Mucosa of descending colon (tissue), 3 donors: ENCODE data around the gene FRAS1. TPM values are rescaled to one million over a fixed set of nuclear protein-coding genes. Genes with fewer than 3 reads are reported as not detected.

Experiments used
- ATAC-seq: fragments of 200-7000 bp; cut with Tn5 transposase; one replicate; pipeline ENCODE4 v1.9.1; 2020; ENCODE audit warnings: mild to moderate bottlenecking, moderate library complexity
- DNase-seq, 3 donors: peaks; one replicate each; pipeline ENCODE4 v3.0.0-alpha.2; 2020
- H3K36me3 ChIP-seq: fragments of 200-600 bp; one replicate; pipeline ENCODE4 v1.8.0; 2021; ENCODE audit warnings: low read depth, mild to moderate bottlenecking
- H3K4me1 ChIP-seq: fragments of 200-600 bp; one replicate; pipeline ENCODE4 v1.8.0; 2021; ENCODE audit warnings: low read depth, mild to moderate bottlenecking
- H3K4me3 ChIP-seq: fragments of 200-600 bp; one replicate; pipeline ENCODE4 v1.8.0; 2021; ENCODE audit warnings: mild to moderate bottlenecking
- H3K9me3 ChIP-seq: fragments of 200-600 bp; one replicate; pipeline ENCODE4 v1.8.0; 2021; ENCODE audit warnings: mild to moderate bottlenecking
- CTCF ChIP-seq: fragments of 200-600 bp; IDR thresholded peaks from one replicate; pipeline ENCODE4 v1.8.0; 2022; ENCODE audit warnings: antibody characterized with exemption, mild to moderate bottlenecking
- intact Hi-C, 2 donors: fragments of 100-400 bp; cut with DNase I in 1 of 2; cut with micrococcal nuclease in 1 of 2; formaldehyde crosslinking; loops; one replicate each; pipeline versions ENCODE4 v1.11.0 to v1.11.1; 2022; cut with DNase I, micrococcal nuclease
- total RNA-seq, 3 donors: library from RNA; stranded (reverse); fragmentation: NEBNext Ultra II Directional in 2 of 3; extraction: Animal tissue kit (Norgen Biotek cat#: 25700) in 2 of 3; gene quantifications; one replicate each; pipeline versions ENCODE4 v1.2.1 to v1.2.4, GENCODE V29; 2021 to 2023
- donor health status: DM: no; HTN: no; CAD: no; lungs with moderate emphysema.
- donor health status: DM: no; HTN: no; CAD: no.
- donor health status: DM: no; HTN: yes; CAD: no.

The FRAS1 gene
- total RNA-seq, 3 donors from 2014 or later, result 1.2 to 9.3 (median 2.2) TPM

- ATAC-seq (no peak), DNase-seq (no peak)
- no peak for TF ChIP-seq CTCF
- intact Hi-C loops, result no loop called here
- no peaks in the 10 kb centered on the region for H3K36me3 ChIP-seq
- H3K4me3 ChIP-seq, result no peak overlapping the region
- H3K9me3 ChIP-seq, result no peaks in the 10 kb centered on the region
- H3K4me1 ChIP-seq, result no peaks in the 10 kb centered on the region
Observed at GRCh38 chr4:78362310-78362709, 305.2 kb downstream of the FRAS1 start.

- TF ChIP-seq CTCF, result no peak
- Histone ChIP-seq H3K9me3 (no peaks in the 10 kb centered on the region), H3K4me3 (no peak overlapping the region), H3K36me3 (no peaks in the 10 kb centered on the region), H3K4me1 (no peaks in the 10 kb centered on the region)
- ATAC-seq (no peak), DNase-seq (no peak)
- intact Hi-C loops, result no loop called here
Observed at GRCh38 chr4:78363031-78363570, 306.0 kb downstream of the FRAS1 start.

- Histone ChIP-seq H3K9me3 (no peaks in the 10 kb centered on the region), H3K36me3 (no peaks in the 10 kb centered on the region), H3K4me3 (no peak overlapping the region), H3K4me1 (no peaks in the 10 kb centered on the region)
- no peak for ATAC-seq
- no peak for TF ChIP-seq CTCF
- intact Hi-C loops, result no loop called here
- DNase-seq, result no peak
Observed at GRCh38 chr4:78369679-78370078, 312.6 kb downstream of the FRAS1 start.

- Histone ChIP-seq H3K4me3 (no peak overlapping the region), H3K4me1 (no peaks in the 10 kb centered on the region), H3K36me3 (no peaks in the 10 kb centered on the region), H3K9me3 (no peaks in the 10 kb centered on the region)
- ATAC-seq (peak; percentile 72), DNase-seq (no peak)
- TF ChIP-seq CTCF, result no peak
- intact Hi-C loops, result no loop called here
Observed at GRCh38 chr4:78370631-78371372, 313.7 kb downstream of the FRAS1 start.

- ATAC-seq (no peak), DNase-seq (no peak)
- H3K4me3 ChIP-seq, result no peak overlapping the region
- no peaks in the 10 kb centered on the region for H3K36me3 ChIP-seq
- no peaks in the 10 kb centered on the region for H3K9me3 ChIP-seq
- no peaks in the 10 kb centered on the region for H3K4me1 ChIP-seq
- intact Hi-C loops, result no loop called here
- no peak for TF ChIP-seq CTCF
Observed at GRCh38 chr4:78372355-78372988, 315.3 kb downstream of the FRAS1 start.
